K562 (cell line): ENCODE results near the gene MTSS2.

Experiments
- ARID3B ChIP-seq: fragments of 250-450 bp; sonication (Bioruptor Pico); IDR thresholded peaks from 2 replicates; pipeline ENCODE4 v1.4.0; 2020; ENCODE audit warnings: borderline replicate concordance
- CC2D1A ChIP-seq: fragments of 450-650 bp; IDR thresholded peaks from 2 replicates; pipeline ENCODE4 v1.6.1; 2017; ENCODE audit warnings: mild to moderate bottlenecking
- CHCHD3 ChIP-seq: fragments of 250-450 bp; sonication (Bioruptor Pico); IDR thresholded peaks from 2 replicates; pipeline ENCODE4 v2.1.2; 2022; ENCODE audit warnings: mild to moderate bottlenecking
- CTCF ChIP-seq, 3 experiments: IDR thresholded peaks in 2 of 3; conservative IDR thresholded peaks in 1 of 3; 2 replicates each; pipeline ENCODE4 v1.5.1; 2011 to 2012; ENCODE audit warnings: low read length in 3 of 3, mild to moderate bottlenecking in 3 of 3, control low read depth in 2 of 3, improper control_type of control experiment in 1 of 3, inconsistent platforms in 1 of 3, low read depth in 1 of 3, mixed read lengths in 1 of 3, moderate library complexity in 1 of 3; ENCODE audit not compliant: insufficient read depth in 2 of 3
- EGR1 ChIP-seq: fragments of 450-650 bp; conservative IDR thresholded peaks from 2 replicates; pipeline ENCODE4 v1.6.1; 2017; ENCODE audit warnings: mild to moderate bottlenecking
- POLR2A ChIP-seq: fragments of 450-650 bp; conservative IDR thresholded peaks from 2 replicates; pipeline ENCODE4 v1.6.1; 2016
- PREB ChIP-seq: sonication (generic); formaldehyde crosslinking; IDR thresholded peaks from 2 replicates; pipeline ENCODE4 v1.8.1; 2023; ENCODE audit warnings: mild to moderate bottlenecking, missing genetic modification reagents
- RBM39 ChIP-seq: fragments of 200-400 bp; formaldehyde crosslinking; optimal IDR thresholded peaks from 2 replicates; pipeline ENCODE3; 2018; ENCODE audit warnings: low read depth, low read length
- SMAD1 ChIP-seq: fragments of 150-350 bp; IDR thresholded peaks from 2 replicates; pipeline ENCODE4 v1.6.1; 2014; ENCODE audit warnings: low read length, low read depth; ENCODE audit not compliant: partially characterized antibody
- SUPT5H ChIP-seq: fragments of 450-650 bp; IDR thresholded peaks from 2 replicates; pipeline ENCODE4 v1.6.1; 2016
- TCFL5 ChIP-seq: fragments of 250-450 bp; sonication (Bioruptor Pico); conservative IDR thresholded peaks from 2 replicates; pipeline ENCODE4 v1.6.1; 2021; ENCODE audit warnings: mild to moderate bottlenecking, moderate library complexity, matching md5 sums
- ZNF124 ChIP-seq: sonication (generic); formaldehyde crosslinking; IDR thresholded peaks from 2 replicates; pipeline ENCODE4 v1.8.1; 2022; ENCODE audit warnings: missing genetic modification reagents
- ZNF224 ChIP-seq: sonication (generic); formaldehyde crosslinking; IDR thresholded peaks from 2 replicates; pipeline ENCODE4 v1.8.0; 2022; ENCODE audit warnings: mild to moderate bottlenecking, missing genetic modification reagents

GRCh38 chr16:70687102-70687511 lies 1.3 kb upstream of the MTSS2 start:
- TF ChIP-seq POLR2A (no peak), PREB (CRISPR knock-in tag) (no peak), SMAD1 (no peak), ZNF124 (CRISPR knock-in tag) (no peak), EGR1 (no peak), ARID3B (CRISPR knock-in tag) (no peak), RBM39 (no peak), CHCHD3 (CRISPR knock-in tag) (no peak), ZNF224 (no peak), CC2D1A (no peak), TCFL5 (CRISPR knock-in tag) (no peak), SUPT5H (no peak), CTCF (IDR thresholded peaks at IDR 0.05 in 2 of 3, conservative IDR thresholded peaks at IDR 0.05 in 1 of 3; ENCODE audit: insufficient read depth in 2 of 3, low read depth in 1 of 3, low read length in 3 of 3) (no peak)
